Muscle layer of duodenum (tissue), 2 donors: ENCODE measurements around the gene SLC5A10.

Source experiments
- H3K27ac ChIP-seq: one replicate; pipeline ENCODE4 v1.7.0; 2013; ENCODE audit warnings: mild to moderate bottlenecking, low read length
- H3K27me3 ChIP-seq: one replicate; pipeline ENCODE4 v1.7.0; 2013; ENCODE audit warnings: low read depth, mild to moderate bottlenecking, control low read depth, low read length
- H3K36me3 ChIP-seq, 2 donors: one replicate each; pipeline ENCODE4 v1.7.0; 2013; ENCODE audit warnings: low read length in 2 of 2, control low read depth in 1 of 2, mild to moderate bottlenecking in 1 of 2; ENCODE audit not compliant: insufficient read depth in 2 of 2, control insufficient read depth in 1 of 2
- H3K4me1 ChIP-seq, 2 donors: one replicate each; pipeline ENCODE4 v1.7.0; 2013; ENCODE audit warnings: low read length in 2 of 2, mild to moderate bottlenecking in 2 of 2, control low read depth in 1 of 2, moderate library complexity in 1 of 2; ENCODE audit not compliant: insufficient read depth in 2 of 2, control insufficient read depth in 1 of 2
- H3K4me3 ChIP-seq, 2 donors: one replicate each; pipeline ENCODE4 v1.7.0; 2013; ENCODE audit warnings: low read length in 2 of 2, low read depth in 1 of 2, mild to moderate bottlenecking in 1 of 2
- H3K9me3 ChIP-seq, 2 donors: one replicate each; pipeline ENCODE4 v1.7.0; 2013; ENCODE audit warnings: low read length in 2 of 2, control low read depth in 1 of 2, mild to moderate bottlenecking in 1 of 2; ENCODE audit not compliant: control insufficient read depth in 1 of 2
- donor health status: healthy.

Gene SLC5A10

DNA sequence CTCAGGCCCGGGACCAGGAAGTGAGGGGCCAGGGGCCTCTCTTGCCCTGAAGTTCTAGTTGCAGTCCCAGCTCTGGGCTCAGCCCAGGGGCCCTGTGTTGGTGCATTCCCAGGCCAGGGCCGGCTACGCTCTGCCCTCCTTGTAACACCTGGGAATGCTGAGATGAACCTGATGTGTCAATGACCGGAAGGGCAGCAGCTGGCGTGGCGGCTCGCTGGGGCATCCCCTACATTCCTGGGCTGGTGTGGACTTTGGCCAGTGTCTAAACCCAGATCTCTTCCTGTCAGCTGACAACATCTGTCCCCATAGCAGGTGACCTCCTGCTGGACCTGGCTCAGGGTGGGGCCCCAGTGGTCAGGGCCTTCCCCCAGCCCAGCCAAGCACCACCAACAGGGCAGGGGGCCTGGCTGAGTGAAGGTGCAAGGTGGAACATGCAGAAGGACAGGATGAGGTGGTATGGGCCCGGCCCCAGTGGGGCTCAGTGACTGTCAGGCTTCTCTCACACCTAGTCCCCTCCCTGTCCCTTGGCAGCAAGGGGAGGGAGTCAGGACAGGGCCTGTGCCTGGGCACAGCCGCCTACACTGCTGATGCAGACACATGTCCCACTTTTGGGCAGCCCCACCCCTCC, 36.7 kb downstream of the SLC5A10 start:
- Histone ChIP-seq H3K36me3 (no peaks in the 10 kb centered on the region), H3K9me3 (no peaks in the 10 kb centered on the region), H3K4me3 (no peak overlapping the region), H3K27ac (no peak overlapping the region), H3K27me3 (no peaks in the 10 kb centered on the region), H3K4me1 (no peaks in the 10 kb centered on the region)

GRCh38 chr17:18990331-18990730, 38.4 kb downstream of the SLC5A10 start:
- Histone ChIP-seq H3K9me3 (peaks cover 0 to 4% of the 10 kb centered on the region in 2 donors), H3K4me1 (no peaks in the 10 kb centered on the region), H3K27ac (no peak overlapping the region), H3K4me3 (no peak overlapping the region), H3K27me3 (no peaks in the 10 kb centered on the region), H3K36me3 (no peaks in the 10 kb centered on the region)

GRCh38 chr17:18991531-18992315, 39.8 kb downstream of the SLC5A10 start:
- H3K27me3 ChIP-seq: no peaks in the 10 kb centered on the region
- no peak overlapping the region for H3K4me3 ChIP-seq
- H3K9me3 ChIP-seq: peaks cover 0 to 10% of the 10 kb centered on the region in 2 donors
- H3K36me3 ChIP-seq: peaks cover 0 to 6% of the 10 kb centered on the region in 2 donors
- no peak overlapping the region for H3K27ac ChIP-seq
- no peaks in the 10 kb centered on the region for H3K4me1 ChIP-seq

GRCh38 chr17:18992454-18993130, 40.6 kb downstream of the SLC5A10 start:
- H3K9me3 ChIP-seq: peaks cover 0 to 10% of the 10 kb centered on the region in 2 donors
- no peak overlapping the region for H3K27ac ChIP-seq
- peaks cover 0 to 7% of the 10 kb centered on the region in 2 donors for H3K36me3 ChIP-seq
- H3K27me3 ChIP-seq: no peaks in the 10 kb centered on the region
- H3K4me3 ChIP-seq: no peak overlapping the region
- no peaks in the 10 kb centered on the region for H3K4me1 ChIP-seq

DNA sequence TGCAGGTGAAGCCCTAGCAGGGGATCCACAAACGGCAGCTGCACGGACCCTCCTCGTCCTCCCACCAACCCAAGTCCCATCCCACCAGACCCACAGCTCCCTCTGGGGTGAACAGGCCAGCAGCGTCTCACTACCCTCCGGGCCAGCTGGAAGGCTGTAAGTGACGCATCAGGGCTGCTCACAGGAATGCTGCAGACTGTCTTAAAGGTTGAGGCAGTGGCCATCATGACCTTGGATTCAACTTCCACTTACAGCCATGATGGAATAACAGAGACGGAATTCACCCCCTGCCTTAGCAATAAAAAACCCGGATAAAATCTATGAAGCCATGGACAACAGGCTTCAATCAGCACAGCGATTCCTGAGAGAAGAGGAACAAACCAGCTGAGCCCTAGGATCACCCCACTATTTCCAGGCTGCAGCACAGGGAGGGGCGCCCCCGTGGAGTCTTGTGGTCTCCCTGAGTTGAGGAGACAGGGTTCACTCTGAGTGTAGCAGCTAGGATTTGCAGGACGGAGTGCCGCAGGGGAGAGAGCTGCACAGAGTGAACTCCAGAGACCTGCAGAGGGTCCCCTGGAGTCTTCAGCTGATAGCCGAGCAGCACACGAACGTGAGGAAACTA, 42.1 kb downstream of the SLC5A10 start:
- Histone ChIP-seq H3K36me3 (peaks cover 0 to 7% of the 10 kb centered on the region in 2 donors), H3K27ac (no peak overlapping the region)

GRCh38 chr17:18994631-18995030, 42.7 kb downstream of the SLC5A10 start:
- H3K4me1 ChIP-seq: no peaks in the 10 kb centered on the region
- H3K9me3 ChIP-seq: peaks cover 0 to 10% of the 10 kb centered on the region in 2 donors
- no peaks in the 10 kb centered on the region for H3K27me3 ChIP-seq
- peaks cover 0 to 7% of the 10 kb centered on the region in 2 donors for H3K36me3 ChIP-seq
- H3K27ac ChIP-seq: no peak overlapping the region
- H3K4me3 ChIP-seq: no peak overlapping the region

More for the DNA sequence above, 42.1 kb downstream of the SLC5A10 start:
- Histone ChIP-seq H3K9me3 (peaks cover 0 to 10% of the 10 kb centered on the region in 2 donors), H3K4me3 (no peak overlapping the region), H3K27me3 (no peaks in the 10 kb centered on the region), H3K4me1 (no peaks in the 10 kb centered on the region)

DNA sequence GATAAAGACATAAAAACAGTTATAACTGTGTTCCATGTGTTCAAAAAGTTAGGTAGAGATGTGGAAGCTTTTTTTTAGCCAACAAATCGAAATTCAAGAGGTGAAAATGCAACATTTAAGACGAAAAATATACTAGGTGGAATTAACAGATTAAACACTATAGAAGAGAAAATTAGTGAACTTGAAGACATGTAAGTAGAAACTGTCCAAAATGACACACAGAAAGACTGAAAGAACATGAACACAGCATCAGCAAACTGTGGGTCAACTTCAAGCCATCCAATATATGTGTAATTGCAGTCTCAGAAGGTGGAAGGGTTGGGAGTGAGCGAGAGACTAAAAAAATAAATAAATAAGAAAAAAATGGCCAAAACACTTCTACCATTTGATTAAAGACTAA, 43.3 kb downstream of the SLC5A10 start:
- Histone ChIP-seq H3K4me1 (no peaks in the 10 kb centered on the region), H3K4me3 (no peak overlapping the region), H3K36me3 (peaks cover 0 to 7% of the 10 kb centered on the region in 2 donors), H3K9me3 (peaks cover 0 to 10% of the 10 kb centered on the region in 2 donors), H3K27me3 (no peaks in the 10 kb centered on the region), H3K27ac (no peak overlapping the region)

DNA sequence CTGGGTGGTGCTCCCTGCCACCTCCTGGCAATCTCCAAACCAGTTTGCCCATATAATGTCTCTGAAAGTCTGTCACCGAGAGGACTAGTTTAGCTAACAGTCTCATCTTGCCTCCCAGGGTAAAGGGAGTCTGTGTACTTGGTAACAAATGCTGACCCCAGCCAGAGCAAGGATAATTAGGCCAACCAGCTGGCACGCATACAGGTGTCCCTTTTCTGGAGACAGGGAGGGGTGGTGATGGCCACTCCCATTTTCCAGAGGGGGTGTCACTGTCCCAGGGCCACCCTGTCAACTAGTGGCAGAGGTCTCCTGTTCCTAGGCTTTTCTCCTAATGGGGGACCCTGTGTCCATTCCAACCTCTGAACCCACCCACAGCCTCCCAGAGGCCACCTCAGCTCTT, 44.5 kb downstream of the SLC5A10 start:
- Histone ChIP-seq H3K27me3 (no peaks in the 10 kb centered on the region), H3K4me1 (no peaks in the 10 kb centered on the region), H3K9me3 (peaks cover 0 to 10% of the 10 kb centered on the region in 2 donors), H3K36me3 (peaks cover 0 to 7% of the 10 kb centered on the region in 2 donors), H3K4me3 (no peak overlapping the region), H3K27ac (no peak overlapping the region)

DNA sequence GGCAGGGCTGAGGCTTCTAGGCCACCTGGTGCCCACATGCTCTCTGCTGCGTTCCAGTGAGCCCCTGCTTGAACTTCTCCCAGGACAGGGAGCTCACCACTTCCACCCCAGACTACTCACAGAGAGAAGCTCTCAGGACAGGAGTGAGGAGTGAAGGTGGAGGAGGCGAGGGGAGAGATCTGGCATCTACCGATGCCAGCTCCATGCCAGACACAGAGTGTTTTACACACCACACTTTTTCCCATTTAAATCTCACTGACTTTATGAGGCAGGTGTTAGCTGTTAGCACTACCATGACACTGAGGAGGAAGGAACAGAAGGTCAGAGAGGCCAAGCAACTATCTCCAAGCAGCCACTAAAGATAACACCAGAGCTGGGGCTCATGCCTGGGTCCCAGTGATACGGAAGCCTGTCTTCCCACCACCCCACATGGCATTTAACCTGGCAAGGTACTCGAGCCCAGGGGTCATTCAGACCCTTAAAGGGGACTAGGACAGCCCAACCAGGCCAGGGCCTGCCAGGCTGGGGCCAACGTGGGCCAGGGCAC, 45.8 kb downstream of the SLC5A10 start:
- peaks cover 0 to 7% of the 10 kb centered on the region in 2 donors for H3K36me3 ChIP-seq
- H3K9me3 ChIP-seq: peaks cover 0 to 10% of the 10 kb centered on the region in 2 donors
- no peaks in the 10 kb centered on the region for H3K4me1 ChIP-seq
- H3K27ac ChIP-seq: no peak overlapping the region
- no peak overlapping the region for H3K4me3 ChIP-seq
- H3K27me3 ChIP-seq: no peaks in the 10 kb centered on the region

GRCh38 chr17:18999394-18999793, 47.4 kb downstream of the SLC5A10 start:
- Histone ChIP-seq H3K27me3 (no peaks in the 10 kb centered on the region), H3K36me3 (peaks cover 0 to 7% of the 10 kb centered on the region in 2 donors), H3K4me3 (no peak overlapping the region), H3K27ac (no peak overlapping the region), H3K4me1 (no peaks in the 10 kb centered on the region), H3K9me3 (peaks cover 0 to 10% of the 10 kb centered on the region in 2 donors)

DNA sequence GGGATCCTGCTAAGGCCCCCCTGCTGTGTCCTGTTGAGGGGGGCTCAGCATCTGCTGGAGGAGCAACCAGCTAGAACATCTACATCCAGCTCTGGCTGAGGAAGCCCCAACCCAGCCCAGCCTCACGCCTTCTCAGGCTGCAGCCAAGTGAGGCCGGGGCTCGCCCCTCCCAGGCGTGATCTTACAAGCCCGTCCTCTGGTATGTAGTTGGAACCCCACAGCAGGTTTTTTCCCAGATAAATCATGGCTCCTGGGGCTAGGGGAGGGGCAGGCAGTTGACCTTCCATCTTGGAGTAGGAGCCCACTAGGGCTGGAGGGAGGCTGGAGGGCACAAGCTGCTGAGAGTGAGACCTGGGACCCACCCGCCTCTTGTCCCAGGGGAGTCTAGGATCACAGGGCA, 47.9 kb downstream of the SLC5A10 start:
- Histone ChIP-seq H3K27ac (no peak overlapping the region), H3K27me3 (no peaks in the 10 kb centered on the region), H3K4me1 (no peaks in the 10 kb centered on the region)

More for the DNA sequence above, 47.9 kb downstream of the SLC5A10 start:
- no peak overlapping the region for H3K4me3 ChIP-seq
- peaks cover 0 to 10% of the 10 kb centered on the region in 2 donors for H3K9me3 ChIP-seq
- peaks cover 0 to 7% of the 10 kb centered on the region in 2 donors for H3K36me3 ChIP-seq
